B cell (primary cell): Measurements from ENCODE around the gene KCNJ14.

Source experiments
- CTCF ChIP-seq: fragments of 200-600 bp; IDR thresholded peaks from one replicate; pipeline ENCODE4 v1.8.0; 2022; ENCODE audit warnings: antibody characterized with exemption, mild to moderate bottlenecking
- EZH2 ChIP-seq: IDR thresholded peaks from 2 replicates; pipeline ENCODE4 v1.6.1; 2012; ENCODE audit warnings: borderline replicate concordance, low read depth, mild to moderate bottlenecking, moderate library complexity, low read length; ENCODE audit not compliant: insufficient read depth, poor library complexity, severe bottlenecking

- TF ChIP-seq CTCF: no peak
- TF ChIP-seq EZH2: no peak
Observed at GRCh38 chr19:48458016-48458415, 2.6 kb downstream of the KCNJ14 start.
